Measurements from ENCODE around the gene MEX3A.
"Not testable (repeated sequence)": the region's sequence is repeated elsewhere in the genome, so short reads cannot be mapped to it uniquely, and the experiment has no call there.

The MEX3A gene

GRCh38 chr1:156082309-156083091, at the start of gene MEX3A:
Gene MEX3A (minus strand): TSS chr1:156082465. CDS start chr1:156081998, 467 bp downstream.
- peak; percentile 41 for FAIRE-seq

GRCh38 chr1:156130578-156130942, 48.3 kb upstream of the MEX3A start:
- FAIRE-seq: no peak

GRCh38 chr1:156129687-156130577, 47.7 kb upstream of the MEX3A start:
- FAIRE-seq: peak; percentile 86

DNA sequence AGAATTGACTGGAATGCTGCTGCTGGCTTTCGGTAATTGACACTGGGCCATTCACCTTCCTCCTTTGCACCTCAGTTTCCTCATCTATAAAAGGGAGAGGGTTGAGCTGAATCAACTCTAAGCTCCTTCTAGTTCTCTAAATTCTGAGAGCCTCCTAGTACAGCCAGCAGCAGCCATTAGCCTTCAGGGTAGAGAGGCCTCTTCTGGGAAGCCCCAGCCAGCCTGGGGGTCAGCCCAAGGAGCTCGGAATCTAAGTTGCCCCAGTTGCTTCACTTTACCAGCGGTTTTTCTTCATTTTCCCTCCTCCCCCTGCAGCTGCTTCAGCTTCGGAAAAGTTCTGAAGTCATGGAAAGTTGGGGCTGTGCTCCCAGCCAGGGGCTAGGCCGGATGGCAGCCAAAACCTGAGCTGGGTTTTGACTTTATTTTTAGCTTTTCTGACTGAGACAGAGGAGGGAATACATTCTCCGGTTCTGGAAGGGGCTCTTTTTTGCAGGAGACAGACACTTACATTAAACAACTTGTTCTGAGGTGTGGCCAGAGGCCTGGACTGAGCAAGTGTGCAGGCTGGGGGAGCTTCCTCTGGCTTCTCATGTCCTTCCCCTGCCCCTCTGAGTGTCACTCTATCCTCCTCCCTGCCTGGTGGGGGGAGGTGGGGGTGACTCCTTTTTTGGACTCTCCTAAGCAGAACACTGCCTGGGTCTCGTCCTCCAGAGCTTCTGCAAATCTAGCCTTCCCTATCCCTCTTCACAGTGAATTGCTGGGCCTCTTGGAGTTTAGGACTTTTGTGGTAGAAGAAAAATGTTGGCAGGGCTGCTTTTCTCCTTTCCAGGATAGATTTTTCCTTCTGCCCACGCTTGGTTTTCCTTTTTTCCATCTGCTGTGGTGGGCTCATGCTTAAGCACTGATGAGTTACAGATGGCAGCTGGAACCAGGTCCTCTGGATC, 46.7 kb upstream of the MEX3A start:
- FAIRE-seq: no peak

- FAIRE-seq: no peak
Observed at GRCh38 chr1:156128308-156128653, 46.0 kb upstream of the MEX3A start.

GRCh38 chr1:156126630-156127534, 44.6 kb upstream of the MEX3A start:
- no peak for FAIRE-seq

DNA sequence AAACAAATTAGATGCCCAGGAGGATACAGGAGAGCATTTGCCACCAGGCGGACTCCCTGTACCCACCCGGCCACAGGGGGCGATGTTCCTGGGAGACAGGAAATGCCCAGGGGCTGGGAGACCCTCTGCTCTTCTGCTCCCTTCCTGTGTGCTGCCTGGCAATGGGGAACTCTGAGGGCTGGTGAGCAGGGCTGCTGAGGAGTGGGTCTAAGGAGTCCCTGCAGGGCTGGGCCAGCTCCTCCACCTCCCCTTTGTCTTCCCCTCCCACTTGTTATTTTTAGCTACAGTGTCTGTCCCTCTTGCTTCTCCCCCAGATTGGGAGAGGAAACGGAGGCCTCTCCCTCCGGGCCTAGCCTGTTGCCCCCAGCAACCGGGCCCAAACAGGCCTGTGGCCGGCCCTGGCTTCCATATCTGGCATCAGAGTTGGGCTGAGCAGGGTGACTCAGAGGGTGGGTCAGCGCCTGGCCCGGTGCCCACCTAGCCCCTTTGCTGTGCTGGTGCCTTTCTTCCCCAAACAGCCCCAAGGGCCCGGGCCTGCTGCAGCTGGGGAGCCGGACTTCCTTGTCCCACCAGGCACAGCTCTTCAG, 43.9 kb upstream of the MEX3A start:
- no peak for FAIRE-seq

- FAIRE-seq: not testable (repeated sequence)
Observed at GRCh38 chr1:156125544-156125943, 43.3 kb upstream of the MEX3A start.

DNA sequence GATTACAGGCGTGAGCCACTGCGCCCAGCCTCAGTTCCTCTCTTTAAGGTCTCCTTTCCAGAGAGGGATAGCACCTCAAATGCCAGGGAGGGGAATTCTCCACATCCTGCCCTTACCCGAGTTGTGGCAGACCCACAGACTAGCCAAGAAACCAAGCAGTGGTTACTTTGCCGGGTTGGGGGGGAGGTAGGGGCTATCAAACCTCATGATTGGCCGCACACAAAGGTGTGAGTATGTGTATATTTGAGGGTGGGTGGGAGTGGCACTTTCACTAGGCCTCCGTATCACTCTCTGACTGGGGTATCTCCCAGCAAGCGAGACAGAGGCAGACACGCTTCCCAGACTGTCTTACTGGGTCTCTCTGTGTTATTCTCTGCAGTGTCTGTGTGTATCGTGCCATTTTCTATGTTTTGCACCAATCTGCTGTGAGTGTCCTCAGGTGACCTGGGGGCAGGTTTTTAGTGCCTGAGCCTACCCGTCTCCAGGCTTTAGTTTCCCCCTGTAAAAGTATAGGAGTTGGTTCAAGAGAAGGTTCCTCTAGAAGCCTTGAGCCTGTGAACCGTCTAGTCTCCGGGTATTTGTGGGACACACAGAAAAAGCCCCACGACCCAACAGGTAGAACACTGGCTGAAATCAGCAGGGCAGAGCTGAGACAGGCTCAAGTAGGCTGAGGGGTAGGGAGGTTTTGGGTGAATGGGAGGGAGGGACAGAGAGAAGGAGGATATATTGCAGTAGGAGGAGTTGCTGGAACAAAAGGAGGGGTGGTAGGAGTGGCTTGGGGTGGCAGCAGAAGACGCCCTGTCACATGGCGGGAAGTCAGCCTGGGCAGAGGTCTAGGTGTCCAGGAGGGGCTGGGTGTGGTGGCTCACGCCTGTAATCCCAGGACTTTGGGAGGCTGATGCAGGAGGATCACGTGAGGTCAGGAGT, 42.6 kb upstream of the MEX3A start:
- no peak for FAIRE-seq

DNA sequence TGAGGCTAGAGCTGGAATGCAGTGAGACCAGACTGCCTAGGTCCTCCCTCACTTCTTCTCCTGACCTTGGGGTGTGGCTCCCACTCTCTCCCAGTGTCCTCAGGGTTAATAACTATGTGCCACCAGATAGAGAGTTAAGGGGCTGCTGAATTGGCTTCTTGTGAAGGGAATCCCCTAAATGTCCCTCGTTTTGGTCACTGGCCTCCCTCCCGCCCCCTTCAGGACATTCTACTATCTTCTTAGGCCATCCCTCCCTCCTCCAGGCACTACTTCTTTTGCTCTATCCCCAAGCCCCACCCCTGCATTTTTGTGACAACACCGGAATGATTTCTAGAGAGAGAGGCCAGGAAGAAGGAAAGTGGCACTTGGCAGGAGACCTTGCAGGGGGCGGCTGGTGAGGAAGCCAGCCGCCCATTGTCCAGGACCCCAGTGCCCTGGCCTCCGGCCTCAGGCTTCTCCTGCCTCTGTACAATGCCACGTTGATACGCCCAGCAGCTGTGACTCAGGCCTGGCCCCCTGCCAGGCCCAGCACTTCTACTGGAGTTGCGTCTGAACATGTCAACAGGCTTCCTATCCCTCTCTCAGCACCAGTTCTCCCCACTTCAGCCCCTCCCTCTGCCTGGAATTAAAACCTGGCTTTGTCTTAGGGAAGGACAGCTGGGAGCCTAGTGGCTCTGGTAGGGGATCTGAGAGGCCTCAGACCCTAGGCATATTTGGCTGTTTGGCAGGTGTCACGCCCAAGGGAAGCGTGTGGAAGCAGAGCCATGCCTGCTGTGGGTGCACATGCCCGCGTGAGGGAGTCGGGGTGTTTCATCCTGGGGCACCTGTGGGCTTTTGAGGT, 41.3 kb upstream of the MEX3A start:
- peak; percentile 48 for FAIRE-seq

DNA sequence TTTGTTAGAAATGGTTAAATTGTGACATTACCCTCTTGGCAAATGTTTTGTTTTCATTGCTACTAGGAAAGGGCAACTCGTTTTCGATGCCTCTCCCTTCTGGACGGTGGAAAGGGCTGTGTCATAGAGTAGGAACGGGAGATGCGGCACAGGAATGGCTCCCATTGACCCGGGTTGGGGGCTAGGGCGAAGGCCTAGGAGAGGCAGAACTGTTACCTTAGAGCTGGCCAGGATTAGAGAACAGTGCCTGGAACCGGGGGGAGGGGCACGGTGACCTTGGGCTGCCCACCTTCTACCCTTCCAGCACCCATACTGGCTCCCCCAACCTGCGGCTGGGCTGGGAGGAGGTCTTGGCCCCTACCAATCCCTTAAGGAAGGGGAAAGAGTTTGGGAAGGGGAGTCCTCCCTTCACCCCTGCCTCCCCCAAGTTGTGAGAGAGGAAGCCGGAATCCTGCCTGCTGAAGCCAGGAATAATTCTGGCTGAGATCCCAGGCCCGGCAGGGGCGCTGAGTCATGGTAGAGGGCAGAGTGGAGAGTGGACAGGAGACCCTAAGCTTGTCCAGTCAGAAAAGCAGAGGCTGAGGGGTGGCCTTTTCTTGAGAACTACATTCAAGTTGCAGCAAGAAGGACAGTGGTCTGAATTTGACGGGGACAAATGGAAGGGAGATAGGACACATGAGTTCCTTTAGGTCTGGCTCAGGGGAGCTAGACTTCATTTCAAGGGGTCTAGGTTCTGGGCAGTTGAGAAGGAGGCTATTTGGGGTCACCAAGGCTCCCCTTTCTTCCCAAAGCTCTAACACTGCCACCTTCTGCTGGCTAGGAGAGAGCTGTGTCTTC, 40.5 kb upstream of the MEX3A start:
- FAIRE-seq: no peak

GRCh38 chr1:156122086-156122485, 39.8 kb upstream of the MEX3A start:
- FAIRE-seq: no peak

DNA sequence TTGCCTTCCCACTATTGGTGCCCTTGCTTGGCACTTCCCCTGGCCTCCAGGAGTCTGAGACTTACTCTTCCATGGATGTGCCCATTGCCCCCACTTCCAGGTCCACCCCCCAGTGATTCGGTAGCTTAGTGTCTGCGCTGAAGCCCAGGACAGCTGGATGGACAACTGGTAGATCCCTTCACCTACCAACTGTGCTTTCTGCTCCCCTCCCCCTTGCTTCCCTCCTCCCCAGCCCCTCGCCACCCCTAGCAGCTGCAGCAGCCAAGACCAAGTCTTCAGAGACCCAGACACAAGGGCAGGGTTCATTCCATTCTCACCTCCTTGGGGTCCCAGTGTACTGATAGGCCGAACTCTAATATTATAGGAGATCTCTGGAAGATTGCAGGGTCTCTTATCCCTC, 39.2 kb upstream of the MEX3A start:
- no peak for FAIRE-seq

GRCh38 chr1:156121005-156121404, 38.7 kb upstream of the MEX3A start:
- FAIRE-seq: not testable (repeated sequence)

- FAIRE-seq: no peak
Observed at GRCh38 chr1:156120318-156120717, 38.1 kb upstream of the MEX3A start.

- FAIRE-seq: no peak
Observed at GRCh38 chr1:156119503-156120209, 37.4 kb upstream of the MEX3A start.

DNA sequence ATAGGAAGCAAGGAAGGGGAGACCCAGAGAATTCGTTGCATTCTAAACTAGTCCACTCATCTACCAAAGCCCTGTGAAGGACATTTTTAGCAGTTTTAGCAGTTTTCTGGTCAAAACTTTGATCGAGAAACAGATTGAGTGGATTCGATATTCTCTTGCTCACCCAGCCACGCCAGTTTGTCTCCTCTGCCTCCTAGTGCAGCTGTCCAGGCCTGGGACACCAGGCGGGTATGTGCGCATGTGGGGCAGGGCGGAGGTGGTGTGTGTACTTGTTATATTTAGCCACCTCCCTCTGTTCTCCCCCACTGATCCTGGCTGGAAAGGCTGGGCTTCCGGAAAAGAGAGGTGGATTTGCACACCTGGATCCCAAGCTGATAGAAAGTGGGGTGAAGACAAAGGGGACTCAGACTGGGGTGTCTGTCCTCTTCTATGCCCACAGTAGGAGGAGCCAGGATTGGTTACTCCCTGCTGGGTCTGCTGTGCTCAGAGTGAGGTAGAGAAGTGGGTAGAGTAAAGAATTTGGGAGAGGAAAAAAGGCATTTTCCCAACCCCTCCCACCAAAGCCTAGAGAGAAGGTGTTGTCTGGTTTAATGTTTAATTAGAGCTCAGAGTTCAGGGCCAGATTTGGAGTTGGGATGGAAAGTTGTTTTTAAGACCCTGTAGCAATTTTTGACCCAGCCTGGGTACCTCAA, 36.1 kb upstream of the MEX3A start:
- FAIRE-seq: no peak
